Activated CD4-positive, alpha-beta memory T cell treated with anti-CD3 and anti-CD28 coated beads, Interleukin-2, amount 10 ng/mL, durations not matched to agents 7 days and 5 days (primary cell): ENCODE data around the gene ZBTB40. TPM values are rescaled to one million over a fixed set of nuclear protein-coding genes. Genes with fewer than 3 reads are reported as not detected.
A peak's percentile ranks its signal among the peaks of the same experiment; 100 is the strongest.

Experiments used
- CTCF ChIA-PET: fragments of 350-600 bp; sonication (Branson Sonifier 250); formaldehyde crosslinking; loops from one replicate; lab custom pipeline; 2021; ENCODE audit warnings: antibody characterized with exemption, inconsistent platforms; lab: Charles Lee
- POLR2A ChIA-PET: fragments of 350-600 bp; sonication (Branson Sonifier 250); formaldehyde crosslinking; loops from one replicate; lab custom pipeline; 2021; ENCODE audit warnings: antibody characterized with exemption; lab: Charles Lee
- DNase-seq: peaks from one replicate; pipeline ENCODE4 v3.0.0-alpha.2; 2020
- H3K27ac Mint-ChIP-seq: one replicate; pipeline ENCODE4 v1.8.0; 2021; ENCODE audit warnings: mild to moderate bottlenecking, mixed read lengths
- H3K27me3 Mint-ChIP-seq: one replicate; pipeline ENCODE4 v1.8.0; 2021; ENCODE audit warnings: mixed read lengths
- H3K36me3 Mint-ChIP-seq: one replicate; pipeline ENCODE4 v1.8.0; 2021; ENCODE audit warnings: low read depth, mixed read lengths
- H3K4me1 Mint-ChIP-seq: one replicate; pipeline ENCODE4 v1.8.0; 2021; ENCODE audit warnings: mixed read lengths
- H3K4me3 Mint-ChIP-seq: one replicate; pipeline ENCODE4 v1.8.0; 2021; ENCODE audit warnings: mild to moderate bottlenecking, mixed read lengths
- H3K9me3 Mint-ChIP-seq: one replicate; pipeline ENCODE4 v1.8.0; 2021; ENCODE audit warnings: mixed read lengths
- total RNA-seq, 2 experiments: library from RNA; stranded (reverse); gene quantifications; one replicate each; pipeline ENCODE4 v1.2.3, GENCODE V29; 2021

The ZBTB40 gene
- total RNA-seq, 2 experiments from 2014 or later: 15.2 to 15.3 TPM

DNA sequence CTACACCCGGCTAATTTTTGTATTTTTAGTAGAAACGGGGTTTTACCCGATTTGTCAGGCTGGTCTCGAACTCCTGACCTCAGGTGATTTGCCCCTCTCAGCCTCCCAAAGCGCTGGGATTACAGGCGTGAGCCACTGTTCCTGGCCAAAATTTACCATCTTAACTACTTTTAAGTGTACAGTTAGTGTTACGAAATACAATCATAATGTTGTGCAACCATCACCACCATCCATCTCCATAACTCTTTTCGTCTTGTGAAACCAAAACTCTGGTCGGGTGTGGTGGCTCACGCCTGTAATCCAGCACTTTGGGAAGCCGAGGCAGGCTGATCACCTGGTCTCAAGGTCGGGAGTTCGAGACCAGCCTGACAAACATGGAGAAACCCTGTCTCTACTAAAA, 14.1 kb upstream of the ZBTB40 start:
- H3K36me3 Mint-ChIP-seq: peaks cover 3% of the 10 kb centered on the region
- H3K27ac Mint-ChIP-seq: no peak overlapping the region
- peaks cover 17% of the 10 kb centered on the region for H3K9me3 Mint-ChIP-seq
- H3K4me1 Mint-ChIP-seq: no peaks in the 10 kb centered on the region
- DNase-seq: no peak
- ChIA-PET POLR2A (no interaction called here), CTCF (no interaction called here)
- no peak overlapping the region for H3K4me3 Mint-ChIP-seq
- H3K27me3 Mint-ChIP-seq: peaks cover 28% of the 10 kb centered on the region

- H3K4me3 Mint-ChIP-seq: no peak overlapping the region
- H3K36me3 Mint-ChIP-seq: peaks cover 3% of the 10 kb centered on the region
Observed at GRCh38 chr1:22440582-22440981, 11.1 kb upstream of the ZBTB40 start.

DNA sequence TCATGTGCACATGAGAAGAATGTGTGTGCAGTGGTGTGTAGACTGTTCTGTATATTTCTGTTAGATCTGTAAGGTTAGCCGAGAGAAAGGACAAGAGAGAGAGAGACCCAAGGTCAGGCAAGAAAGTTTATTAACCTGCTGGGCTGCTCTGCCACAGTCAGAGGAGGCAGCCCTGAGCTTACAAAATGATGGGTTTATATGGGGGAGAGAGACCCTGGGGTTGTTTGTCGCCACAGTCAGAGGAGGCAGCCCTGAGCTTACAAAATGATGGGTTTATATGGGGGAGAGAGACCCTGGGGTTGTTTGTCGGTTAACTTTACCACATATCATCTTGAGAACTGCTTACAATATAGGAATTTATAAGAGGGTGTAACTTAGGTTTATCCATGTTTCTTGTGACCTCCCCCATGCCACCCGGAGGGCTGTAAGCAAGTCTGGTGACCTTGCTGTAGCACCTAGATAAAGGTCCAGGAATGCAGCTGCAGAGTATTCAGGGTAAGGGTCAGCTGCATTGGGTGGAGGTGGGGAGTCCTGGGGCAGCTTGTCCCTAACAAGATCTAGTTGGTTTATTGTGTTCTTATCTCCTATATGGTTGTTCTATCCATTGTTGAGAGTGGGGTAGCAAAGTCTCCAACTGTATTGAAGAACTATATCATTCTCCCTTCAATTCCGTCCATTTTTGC, 9.3 kb upstream of the ZBTB40 start:
- H3K36me3 Mint-ChIP-seq: peaks cover 3% of the 10 kb centered on the region
- no peak overlapping the region for H3K4me3 Mint-ChIP-seq
- H3K9me3 Mint-ChIP-seq: peaks cover 17% of the 10 kb centered on the region
- ChIA-PET CTCF (interaction anchor here (0.5 kb wide), 1 partner anchor 1185 kb away, joined by 3 read pairs; no protein-coding TSS in a partner anchor), POLR2A (no interaction called here)
- DNase-seq: no peak
- H3K27me3 Mint-ChIP-seq: peaks cover 14% of the 10 kb centered on the region
- no peaks in the 10 kb centered on the region for H3K4me1 Mint-ChIP-seq
- no peak overlapping the region for H3K27ac Mint-ChIP-seq

More at GRCh38 chr1:22440582-22440981, 11.1 kb upstream of the ZBTB40 start:
- peaks cover 17% of the 10 kb centered on the region for H3K9me3 Mint-ChIP-seq
- H3K27me3 Mint-ChIP-seq: peaks cover 11% of the 10 kb centered on the region
- ChIA-PET POLR2A (interaction anchor here (1.5 kb wide), 1 partner anchor 11 kb away, joined by 4 read pairs; the partner anchor contains the start of gene ZBTB40), CTCF (interaction anchor here (0.7 kb wide), 2 partner anchors 245 to 316 kb away, joined by 4 to 5 read pairs; no protein-coding TSS in a partner anchor)
- no peaks in the 10 kb centered on the region for H3K4me1 Mint-ChIP-seq
- DNase-seq: no peak
- H3K27ac Mint-ChIP-seq: no peak overlapping the region

DNA sequence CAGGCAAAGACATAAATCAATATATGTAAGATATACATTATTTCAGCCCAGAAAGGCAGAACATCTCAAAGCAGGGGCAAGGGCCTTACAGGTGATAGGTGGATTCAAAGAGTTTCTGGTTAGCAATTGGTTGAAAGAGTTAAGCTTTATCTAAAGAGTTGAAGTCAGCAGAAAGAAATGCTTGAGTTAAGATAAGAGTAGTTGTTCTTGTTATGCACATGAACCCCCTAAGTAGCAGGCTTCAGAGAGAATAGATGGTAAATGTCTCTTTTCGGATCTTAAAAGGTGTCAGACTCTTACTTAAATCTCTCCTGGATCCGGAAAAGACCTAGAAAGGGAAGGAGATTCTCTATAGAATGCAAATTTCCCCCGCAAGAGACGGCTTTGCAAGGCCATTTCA, 8.3 kb upstream of the ZBTB40 start:
- Mint-ChIP-seq H3K27me3 (peaks cover 14% of the 10 kb centered on the region), H3K27ac (no peak overlapping the region), H3K9me3 (peaks cover 17% of the 10 kb centered on the region), H3K36me3 (peaks cover 3% of the 10 kb centered on the region), H3K4me1 (no peaks in the 10 kb centered on the region), H3K4me3 (no peak overlapping the region)
- ChIA-PET CTCF (no interaction called here), POLR2A (no interaction called here)
- no peak for DNase-seq

GRCh38 chr1:22444856-22445255, 6.8 kb upstream of the ZBTB40 start:
- CTCF ChIA-PET: no interaction called here
- no peak overlapping the region for H3K4me3 Mint-ChIP-seq
- H3K27ac Mint-ChIP-seq: no peak overlapping the region
- no peaks in the 10 kb centered on the region for H3K4me1 Mint-ChIP-seq
- peaks cover 3% of the 10 kb centered on the region for H3K36me3 Mint-ChIP-seq
- POLR2A ChIA-PET: no interaction called here
- H3K9me3 Mint-ChIP-seq: peaks cover 15% of the 10 kb centered on the region
- peaks cover 12% of the 10 kb centered on the region for H3K27me3 Mint-ChIP-seq
- no peak for DNase-seq

- Mint-ChIP-seq H3K4me3 (no peak overlapping the region), H3K36me3 (peaks cover 3% of the 10 kb centered on the region), H3K9me3 (peaks cover 4% of the 10 kb centered on the region), H3K4me1 (peaks cover 10% of the 10 kb centered on the region), H3K27me3 (peaks cover 8% of the 10 kb centered on the region), H3K27ac (no peak overlapping the region)
- ChIA-PET CTCF (no interaction called here), POLR2A (no interaction called here)
- no peak for DNase-seq
Observed at GRCh38 chr1:22447621-22448111, 4.0 kb upstream of the ZBTB40 start.

DNA sequence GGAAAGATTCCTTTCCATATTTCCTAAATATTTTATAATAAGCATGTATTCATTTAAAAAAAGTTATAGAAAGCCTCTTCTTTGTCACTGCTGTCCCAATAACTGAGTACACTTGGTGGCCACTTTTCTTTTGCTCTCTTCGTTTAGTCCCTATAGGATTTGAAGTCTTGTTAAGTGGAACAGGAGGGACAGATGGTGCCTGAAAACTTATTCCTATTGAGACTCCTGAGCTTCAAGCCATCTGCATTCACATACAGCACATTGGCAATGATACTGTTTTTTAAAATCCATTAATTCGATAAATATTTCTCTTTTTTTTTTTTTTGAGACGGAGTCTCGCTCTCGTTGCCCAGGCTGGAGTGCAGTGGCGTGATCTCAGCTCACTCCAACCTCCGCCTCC, 2.0 kb upstream of the ZBTB40 start:
- Mint-ChIP-seq H3K4me3 (no peak overlapping the region), H3K27me3 (peaks cover 8% of the 10 kb centered on the region), H3K9me3 (peaks cover 4% of the 10 kb centered on the region), H3K4me1 (peaks cover 18% of the 10 kb centered on the region), H3K27ac (no peak overlapping the region), H3K36me3 (peaks cover 9% of the 10 kb centered on the region)
- CTCF ChIA-PET: no interaction called here
- DNase-seq: no peak
- POLR2A ChIA-PET: no interaction called here

- no peak for DNase-seq
- Mint-ChIP-seq H3K27me3 (peaks cover 8% of the 10 kb centered on the region), H3K27ac (peak overlapping the region; percentile 48), H3K4me3 (peak overlapping the region; percentile 63), H3K9me3 (peaks cover 4% of the 10 kb centered on the region), H3K36me3 (peaks cover 9% of the 10 kb centered on the region), H3K4me1 (peaks cover 18% of the 10 kb centered on the region)
- ChIA-PET CTCF (interaction anchor here (0.6 to 1.3 kb wide), 2 partner anchors 19 to 340 kb away, joined by 3 to 5 read pairs; no protein-coding TSS in a partner anchor), POLR2A (interaction anchor here (0.8 to 1.3 kb wide), 3 partner anchors 10 to 425 kb away, joined by 3 read pairs; no protein-coding TSS in a partner anchor)
Observed at GRCh38 chr1:22450351-22451021, 1.2 kb upstream of the ZBTB40 start.

- peak overlapping the region; percentile 65 for H3K27ac Mint-ChIP-seq
- peak; percentile 21 for DNase-seq
- POLR2A ChIA-PET: no interaction called here
- H3K36me3 Mint-ChIP-seq: peaks cover 9% of the 10 kb centered on the region
- H3K4me3 Mint-ChIP-seq: peak overlapping the region; percentile 91
- peaks cover 18% of the 10 kb centered on the region for H3K4me1 Mint-ChIP-seq
- CTCF ChIA-PET: no interaction called here
- H3K9me3 Mint-ChIP-seq: peaks cover 4% of the 10 kb centered on the region
- H3K27me3 Mint-ChIP-seq: no peaks in the 10 kb centered on the region
Observed at GRCh38 chr1:22452481-22452957, 868 bp downstream of the ZBTB40 start.

- H3K27me3 Mint-ChIP-seq: no peaks in the 10 kb centered on the region
- peak overlapping the region; percentile 91 for H3K4me3 Mint-ChIP-seq
- CTCF ChIA-PET: no interaction called here
- H3K9me3 Mint-ChIP-seq: peaks cover 4% of the 10 kb centered on the region
- no peak for DNase-seq
- peaks cover 9% of the 10 kb centered on the region for H3K36me3 Mint-ChIP-seq
- H3K4me1 Mint-ChIP-seq: peaks cover 18% of the 10 kb centered on the region
- no peak overlapping the region for H3K27ac Mint-ChIP-seq
- POLR2A ChIA-PET: no interaction called here
Observed at GRCh38 chr1:22453181-22453580, 1.5 kb downstream of the ZBTB40 start.

DNA sequence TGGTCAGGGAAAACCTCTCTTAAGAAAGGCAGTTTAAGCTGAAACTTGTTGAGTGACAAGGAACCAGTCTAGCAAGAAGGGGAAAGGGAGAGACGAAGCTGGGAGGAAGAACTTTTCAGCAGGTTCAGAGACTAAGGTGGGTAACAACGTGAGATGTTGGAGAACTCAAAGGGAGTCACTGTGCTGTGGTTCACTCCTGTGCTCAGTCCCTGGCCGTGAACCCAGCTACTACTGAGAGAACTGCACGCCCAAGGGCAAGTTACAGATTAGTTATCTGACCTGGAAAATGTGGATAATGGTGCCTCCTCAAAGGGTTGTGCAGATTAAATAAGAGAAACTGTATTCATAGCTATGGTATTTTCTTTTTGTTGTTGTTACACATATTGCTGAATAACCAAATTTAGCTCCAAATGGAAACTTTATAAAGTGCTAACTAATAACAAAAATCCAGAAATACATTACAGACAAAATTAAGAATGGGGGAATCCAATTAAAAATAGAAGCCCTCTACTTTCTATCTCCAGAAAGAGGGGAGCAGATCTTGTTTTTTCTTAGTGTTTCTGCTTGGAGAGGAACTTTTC, 2.9 kb downstream of the ZBTB40 start:
- H3K4me3 Mint-ChIP-seq: no peak overlapping the region
- ChIA-PET POLR2A (no interaction called here), CTCF (no interaction called here)
- peaks cover 9% of the 10 kb centered on the region for H3K36me3 Mint-ChIP-seq
- no peak overlapping the region for H3K27ac Mint-ChIP-seq
- H3K9me3 Mint-ChIP-seq: peaks cover 4% of the 10 kb centered on the region
- no peaks in the 10 kb centered on the region for H3K27me3 Mint-ChIP-seq
- peaks cover 18% of the 10 kb centered on the region for H3K4me1 Mint-ChIP-seq
- no peak for DNase-seq

GRCh38 chr1:22457345-22457744, 5.7 kb downstream of the ZBTB40 start:
- CTCF ChIA-PET: no interaction called here
- POLR2A ChIA-PET: no interaction called here

DNA sequence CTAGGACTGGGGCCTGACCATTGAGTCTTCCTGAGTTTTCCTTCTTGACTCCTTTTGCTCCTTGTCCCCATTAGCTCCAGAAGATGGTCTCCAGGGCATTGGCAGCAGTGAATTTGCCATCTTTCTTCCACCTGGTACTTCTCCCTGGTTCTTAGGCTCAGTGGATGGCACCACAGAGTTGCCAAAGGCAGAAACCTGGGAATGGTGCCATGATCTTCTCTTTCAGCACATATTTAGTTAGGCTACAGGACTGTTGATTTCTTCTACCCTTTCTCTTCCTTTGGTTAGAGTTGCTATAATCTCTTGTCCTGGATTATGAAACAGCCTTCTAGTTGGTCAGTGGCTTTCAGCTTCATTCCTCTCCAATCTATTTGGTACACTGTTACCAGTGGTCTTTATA, 6.2 kb downstream of the ZBTB40 start:
- Mint-ChIP-seq H3K4me3 (no peak overlapping the region), H3K27ac (no peak overlapping the region), H3K4me1 (peaks cover 17% of the 10 kb centered on the region), H3K36me3 (peaks cover 6% of the 10 kb centered on the region), H3K9me3 (no peaks in the 10 kb centered on the region), H3K27me3 (no peaks in the 10 kb centered on the region)
- ChIA-PET CTCF (no interaction called here), POLR2A (no interaction called here)
- no peak for DNase-seq

More at GRCh38 chr1:22457345-22457744, 5.7 kb downstream of the ZBTB40 start:
- Mint-ChIP-seq H3K27ac (no peak overlapping the region), H3K9me3 (no peaks in the 10 kb centered on the region), H3K27me3 (no peaks in the 10 kb centered on the region), H3K36me3 (peaks cover 6% of the 10 kb centered on the region), H3K4me3 (no peak overlapping the region), H3K4me1 (peaks cover 22% of the 10 kb centered on the region)
- no peak for DNase-seq
